ENCODE results near the gene BCL2.

DNA sequence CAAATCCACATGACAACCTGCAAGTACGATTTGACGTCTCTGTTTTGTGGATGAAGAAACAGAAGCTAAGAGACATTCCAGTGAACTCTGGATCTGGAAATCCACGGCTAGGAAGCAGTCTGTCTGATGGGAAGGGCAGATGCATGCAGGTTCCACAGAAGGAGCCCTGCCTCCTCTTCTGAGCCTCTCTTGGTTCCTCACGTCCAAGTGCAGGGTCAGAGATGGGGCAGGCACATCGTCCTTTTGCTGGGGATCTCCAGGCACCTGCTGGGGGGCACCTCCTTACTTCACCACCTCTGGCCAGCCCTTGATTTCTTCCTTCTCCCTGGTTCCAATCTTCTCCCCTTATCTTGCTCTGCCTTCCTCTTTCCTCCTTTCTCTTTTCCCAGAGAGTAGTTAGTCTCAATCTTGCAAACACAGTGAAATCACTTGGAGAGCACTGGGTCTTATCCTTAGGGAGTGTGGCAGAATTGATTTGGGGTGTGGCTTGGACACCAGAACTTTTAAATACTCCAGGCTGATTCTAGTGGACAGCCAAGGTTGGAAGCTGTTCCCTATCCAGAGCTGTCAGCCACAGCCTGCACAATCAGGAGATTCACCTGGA lies 137.8 kb downstream of the BCL2 start:
- TF ChIP-seq CTCF (IDR thresholded peaks at IDR 0.05) (no peak), EZH2 (IDR thresholded peaks at IDR 0.05) (no peak)
